NCI-H345 (cell line): Measurements from ENCODE around the gene PDZRN3.
"Not testable (repeated sequence)": the region's sequence is repeated elsewhere in the genome, so short reads cannot be mapped to it uniquely, and the experiment has no call there.

Experiments used
- DNase-seq: peaks from one replicate; lab custom pipeline; 2025; lab: John Stamatoyannopoulos, UW

The PDZRN3 gene

GRCh38 chr3:73491287-73491662, 133.5 kb downstream of the PDZRN3 start:
- DNase-seq, result no peak

- no peak for DNase-seq
Observed at GRCh38 chr3:73490453-73491286, 134.1 kb downstream of the PDZRN3 start.

- DNase-seq, result no peak
Observed at GRCh38 chr3:73485877-73486330, 138.8 kb downstream of the PDZRN3 start.

- no peak for DNase-seq
Observed at GRCh38 chr3:73484656-73485248, 140.0 kb downstream of the PDZRN3 start.

GRCh38 chr3:73481888-73482287, 142.9 kb downstream of the PDZRN3 start:
- no peak for DNase-seq

- no peak for DNase-seq
Observed at GRCh38 chr3:73480187-73480672, 144.5 kb downstream of the PDZRN3 start.

- DNase-seq, result no peak
Observed at GRCh38 chr3:73479325-73479724, 145.4 kb downstream of the PDZRN3 start.

- DNase-seq, result no peak
Observed at GRCh38 chr3:73478858-73479257, 145.9 kb downstream of the PDZRN3 start.

DNA sequence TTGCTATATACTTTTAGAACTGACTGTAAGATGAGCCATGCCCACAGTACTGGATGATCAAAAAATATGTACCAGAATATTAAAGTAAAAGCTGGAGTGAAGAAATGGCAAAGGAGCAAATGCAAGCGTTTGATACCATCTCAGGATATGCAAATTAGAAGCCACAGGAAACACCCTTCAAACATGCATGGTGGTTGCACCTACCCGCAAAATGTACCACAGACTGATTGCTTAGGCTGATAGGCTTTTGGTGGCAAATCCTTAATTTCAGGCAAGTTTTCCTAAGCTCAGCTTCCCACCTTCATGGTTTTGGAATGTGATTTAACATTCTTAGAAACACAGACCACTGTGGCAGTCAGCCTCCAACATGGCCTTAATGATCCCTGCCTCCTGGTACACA, 149.0 kb downstream of the PDZRN3 start:
- no peak for DNase-seq

GRCh38 chr3:73475175-73475574, 149.6 kb downstream of the PDZRN3 start:
- DNase-seq, result no peak

DNA sequence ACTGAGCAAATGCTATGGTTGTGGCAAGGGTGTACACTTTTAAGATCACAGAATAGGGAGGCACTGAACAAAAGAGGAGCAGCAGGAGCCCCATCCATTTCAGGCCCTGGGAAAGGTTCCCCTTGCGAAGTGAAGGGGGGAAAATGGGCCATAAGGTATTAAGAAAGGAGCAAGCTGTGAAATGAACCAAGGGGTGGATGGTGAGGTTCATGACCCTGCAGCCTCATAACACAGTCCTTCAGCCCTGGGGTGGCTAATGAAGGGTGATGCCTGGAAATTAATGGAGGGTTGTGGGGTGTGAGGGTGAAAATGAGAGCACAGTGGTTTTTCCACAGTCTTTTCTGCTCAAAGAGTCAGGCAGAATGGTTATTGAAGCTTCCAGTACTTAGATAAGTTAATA, 150.1 kb downstream of the PDZRN3 start:
- no peak for DNase-seq

DNA sequence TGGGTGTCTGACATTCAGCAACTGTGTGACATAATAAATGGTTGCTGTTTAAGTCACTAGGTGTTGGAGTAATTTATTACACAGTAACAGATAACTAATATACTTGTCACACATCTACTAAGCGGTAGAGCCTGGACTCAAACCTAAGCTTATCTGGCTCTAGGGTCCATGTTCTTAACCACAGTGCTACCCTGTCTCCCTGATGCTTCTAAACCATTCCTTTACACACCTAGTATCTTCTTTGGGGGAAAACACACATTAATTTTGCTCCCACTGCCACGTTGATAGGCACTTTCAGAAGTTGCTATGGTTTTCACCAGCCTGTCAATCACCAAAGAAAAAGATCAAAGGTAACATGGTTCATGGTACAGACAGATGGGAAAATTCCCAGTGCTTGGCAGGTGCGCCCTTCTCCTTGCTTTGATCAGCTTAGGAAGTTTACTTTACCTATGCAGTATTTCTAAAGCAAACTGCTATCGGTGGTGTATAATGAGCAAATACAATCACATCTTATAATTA, 150.8 kb downstream of the PDZRN3 start:
- DNase-seq, result no peak

DNA sequence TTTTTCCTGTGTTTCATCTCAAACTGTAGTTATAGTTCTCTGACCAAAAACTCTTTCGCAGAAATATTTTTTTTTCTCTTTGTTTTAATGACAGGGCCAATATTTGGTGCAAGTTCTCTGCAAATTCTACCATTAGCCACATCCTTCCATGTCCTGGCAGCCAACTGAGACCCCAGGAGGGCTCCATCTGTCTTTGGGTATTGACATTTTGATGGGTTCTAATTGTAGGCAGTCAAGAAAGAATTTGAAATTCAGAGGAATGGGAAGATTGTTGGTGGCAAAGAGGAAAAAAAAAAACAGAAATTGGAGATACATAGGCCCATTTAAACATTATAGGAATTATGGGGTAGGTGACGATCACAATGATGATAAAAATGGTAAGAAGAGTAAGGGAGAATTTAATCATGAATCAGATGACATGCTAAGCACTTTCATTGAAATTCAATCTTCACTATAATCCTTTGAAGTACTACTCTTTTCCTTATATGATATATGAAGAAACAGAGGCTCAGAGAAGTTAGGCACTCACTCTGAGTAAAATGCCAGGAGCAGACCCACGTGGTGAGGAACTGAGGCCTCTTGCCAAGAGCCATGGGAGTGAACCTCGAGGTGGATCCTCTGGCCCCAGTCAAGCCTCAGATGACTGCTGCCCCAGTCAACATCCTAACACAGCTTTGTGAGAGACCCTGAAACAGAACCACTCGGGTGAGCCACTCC, 151.4 kb downstream of the PDZRN3 start:
- no peak for DNase-seq

GRCh38 chr3:73471986-73472787, 152.6 kb downstream of the PDZRN3 start:
- no peak for DNase-seq

DNA sequence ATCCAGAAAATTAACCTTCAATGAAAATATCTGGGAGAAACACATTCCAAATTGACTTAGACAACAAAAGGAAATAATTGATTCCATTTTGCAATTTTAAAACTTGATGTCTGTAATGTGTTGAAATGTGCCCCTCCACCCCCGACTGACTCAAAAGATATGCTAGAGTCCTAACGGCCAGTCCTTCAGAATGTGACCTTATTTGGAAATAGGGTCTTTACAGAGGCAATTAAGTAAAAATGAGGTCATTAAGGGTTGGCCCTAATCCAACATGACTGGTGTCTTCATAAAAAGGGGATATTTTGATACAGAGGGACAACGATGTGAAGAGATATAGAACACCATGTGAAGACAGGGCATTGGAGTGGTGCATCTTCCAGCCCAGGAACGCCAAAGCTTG, 153.9 kb downstream of the PDZRN3 start:
- no peak for DNase-seq

GRCh38 chr3:73469331-73469730, 155.4 kb downstream of the PDZRN3 start:
- no peak for DNase-seq

DNA sequence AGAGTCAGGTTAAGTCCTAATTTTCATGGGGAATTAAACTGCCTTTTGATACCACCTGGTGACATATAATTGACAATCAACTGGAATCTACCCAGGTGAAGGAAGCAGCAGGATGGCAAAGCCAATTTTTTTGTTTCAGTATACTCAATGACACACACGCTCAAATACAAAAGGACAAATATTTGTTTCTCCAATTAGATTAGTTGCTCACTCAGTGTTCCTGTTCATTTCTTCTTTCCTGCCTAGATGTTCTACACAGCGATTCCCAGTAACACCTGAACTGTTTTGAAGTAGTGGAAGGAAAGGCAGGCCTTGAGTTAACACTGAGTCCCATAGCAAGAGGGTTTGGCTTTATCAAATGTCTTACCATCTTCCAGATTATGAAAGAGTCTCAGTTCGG, 157.5 kb downstream of the PDZRN3 start:
- DNase-seq, result no peak

DNA sequence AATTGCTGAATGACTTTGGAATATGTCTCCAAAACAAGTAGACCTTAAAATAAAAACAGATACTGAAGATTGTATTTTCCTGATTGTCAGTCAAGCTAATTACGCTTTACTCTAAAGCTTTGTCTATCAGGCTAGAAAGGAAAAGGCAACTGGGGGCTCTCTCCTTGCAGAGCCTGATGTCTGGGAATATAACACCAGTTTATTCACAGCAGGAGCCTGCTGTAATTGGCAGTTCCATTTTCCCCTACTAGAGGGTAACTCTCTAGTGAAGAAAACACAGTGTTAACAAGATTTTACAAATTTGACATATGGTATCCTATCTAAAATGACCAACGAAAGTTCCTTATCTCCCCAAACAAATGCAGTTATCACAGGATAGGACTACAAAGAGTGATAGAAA, 158.8 kb downstream of the PDZRN3 start:
- no peak for DNase-seq

GRCh38 chr3:73464126-73464525, 160.6 kb downstream of the PDZRN3 start:
- DNase-seq, result not testable (repeated sequence)

- no peak for DNase-seq
Observed at GRCh38 chr3:73461547-73461946, 163.2 kb downstream of the PDZRN3 start.

DNA sequence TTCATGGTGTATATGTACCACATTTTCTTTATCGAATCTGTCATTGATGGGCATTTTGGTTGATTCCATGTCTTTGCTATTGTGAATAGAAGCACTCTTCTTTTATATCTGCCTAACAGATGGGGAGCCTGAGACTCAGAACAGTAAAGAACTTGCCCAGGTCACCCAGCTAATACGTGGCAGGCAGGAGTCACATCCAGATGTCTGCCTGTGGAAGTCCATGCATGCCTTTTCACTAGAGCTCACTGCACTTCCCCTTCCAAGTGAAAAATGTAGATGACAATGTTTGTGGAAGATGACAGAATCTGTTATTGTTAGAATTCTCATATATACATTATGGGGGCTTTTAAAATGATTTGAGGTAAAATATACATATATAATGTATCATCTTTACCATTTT, 165.0 kb downstream of the PDZRN3 start:
- no peak for DNase-seq

- DNase-seq, result no peak
Observed at GRCh38 chr3:73453666-73454065, 171.1 kb downstream of the PDZRN3 start.
